MCF 10A (cell line): Measurements from ENCODE around the gene ILRUN. TPM values are rescaled to one million over a fixed set of nuclear protein-coding genes. Genes with fewer than 3 reads are reported as not detected.
"Not testable (repeated sequence)": the region's sequence is repeated elsewhere in the genome, so short reads cannot be mapped to it uniquely, and the experiment has no call there.

Source experiments
- BruUV-seq: library from RNA; stranded (reverse); fragments of 400-500 nt; replicated peaks from 2 replicates; lab custom pipeline; 2021; lab: Mats Ljungman, UMichigan
- CTCF ChIA-PET: fragments of 300-600 bp; sonication (Branson Sonifier 250); formaldehyde crosslinking; extraction: SDS; loops from one replicate; lab custom pipeline; 2021; ENCODE audit warnings: antibody characterized with exemption, inconsistent platforms; lab: Yijun Ruan, JAX
- POLR2A ChIA-PET: fragments of 300-600, 350-650 bp; sonication (Branson Sonifier 250); formaldehyde crosslinking; extraction: SDS; loops from one replicate; lab custom pipeline; 2020; ENCODE audit warnings: antibody characterized with exemption, inconsistent platforms; lab: Yijun Ruan, JAX
- DNase-seq: peaks from one replicate; pipeline ENCODE4 v3.0.0-alpha.2; 2018; ENCODE audit not compliant: unreplicated experiment
- H3K27ac Mint-ChIP-seq: one replicate; pipeline ENCODE4 v1.8.0; 2022; ENCODE audit warnings: mild to moderate bottlenecking, low read depth, mixed read lengths; ENCODE audit not compliant: unreplicated experiment
- H3K27me3 Mint-ChIP-seq: one replicate; pipeline ENCODE4 v1.8.0; 2022; ENCODE audit warnings: mixed read lengths; ENCODE audit not compliant: insufficient read depth, unreplicated experiment
- H3K36me3 Mint-ChIP-seq: one replicate; pipeline ENCODE4 v1.8.0; 2022; ENCODE audit warnings: mild to moderate bottlenecking, moderate library complexity, mixed read lengths; ENCODE audit not compliant: insufficient read depth, unreplicated experiment
- H3K4me1 Mint-ChIP-seq: one replicate; pipeline ENCODE4 v1.8.0; 2022; ENCODE audit warnings: mixed read lengths; ENCODE audit not compliant: insufficient read depth, unreplicated experiment
- H3K4me3 Mint-ChIP-seq: one replicate; pipeline ENCODE4 v1.8.0; 2022; ENCODE audit warnings: mild to moderate bottlenecking, moderate library complexity, mixed read lengths; ENCODE audit not compliant: unreplicated experiment
- H3K9me3 Mint-ChIP-seq: one replicate; pipeline ENCODE4 v1.8.0; 2022; ENCODE audit warnings: mixed read lengths; ENCODE audit not compliant: unreplicated experiment
- CTCF ChIP-seq: fragments of 200-600 bp; IDR thresholded peaks from one replicate; pipeline ENCODE4 v1.8.0; 2022; ENCODE audit warnings: antibody characterized with exemption, mild to moderate bottlenecking; ENCODE audit not compliant: unreplicated experiment
- intact Hi-C: fragments of 100-400 bp; cut with micrococcal nuclease; formaldehyde crosslinking; loops from 2 replicates; pipeline ENCODE4 v1.14.1; 2022
- total RNA-seq: library from RNA; stranded (reverse); gene quantifications from 2 replicates; pipeline ENCODE4 v1.2.3, GENCODE V29; 2022

ILRUN gene
- total RNA-seq, 1 experiment from 2014 or later, result 50.8 TPM

GRCh38 chr6:34718976-34719375, 22.4 kb upstream of the ILRUN start:
- peak overlapping the region; percentile 35 for H3K4me3 Mint-ChIP-seq
- no TSS peak for BruUV-seq
- no peak for DNase-seq
- H3K4me1 Mint-ChIP-seq, result peaks cover 17% of the 10 kb centered on the region
- intact Hi-C loops, result no loop called here
- CTCF ChIA-PET, result no interaction called here
- H3K27me3 Mint-ChIP-seq, result no peaks in the 10 kb centered on the region
- H3K27ac Mint-ChIP-seq, result no peak overlapping the region
- POLR2A ChIA-PET, result interaction anchor here (0.7 to 2.4 kb wide), 3 partner anchors 20 to 34 kb away, joined by 3 to 11 read pairs (median 3); partner anchors contain the start of gene ILRUN
- H3K36me3 Mint-ChIP-seq, result no peaks in the 10 kb centered on the region
- no peaks in the 10 kb centered on the region for H3K9me3 Mint-ChIP-seq
- TF ChIP-seq CTCF, result no peak

GRCh38 chr6:34717466-34717865, 20.9 kb upstream of the ILRUN start:
- TF ChIP-seq CTCF, result no peak
- ChIA-PET POLR2A (interaction anchor here (0.6 to 2.4 kb wide), 6 partner anchors 10 to 357 kb away, joined by 3 to 11 read pairs (median 4); partner anchors contain the start of genes ILRUN and SNRPC), CTCF (interaction anchor here (0.5 kb wide), 1 partner anchor 74 kb away, joined by 3 read pairs; no protein-coding TSS in a partner anchor)
- BruUV-seq, result no TSS peak
- H3K36me3 Mint-ChIP-seq, result no peaks in the 10 kb centered on the region
- H3K4me1 Mint-ChIP-seq, result peaks cover 12% of the 10 kb centered on the region
- intact Hi-C loops, result no loop called here
- no peaks in the 10 kb centered on the region for H3K9me3 Mint-ChIP-seq
- peak; percentile 4 for DNase-seq
- H3K27ac Mint-ChIP-seq, result no peak overlapping the region
- no peaks in the 10 kb centered on the region for H3K27me3 Mint-ChIP-seq
- no peak overlapping the region for H3K4me3 Mint-ChIP-seq

- BruUV-seq, result no TSS peak
- H3K9me3 Mint-ChIP-seq, result no peaks in the 10 kb centered on the region
- ChIA-PET CTCF (interaction anchor here (0.6 to 0.9 kb wide), 2 partner anchors 11 to 545 kb away, joined by 4 read pairs; partner anchors contain the start of gene ZNF76), POLR2A (interaction anchor here (0.6 to 1.4 kb wide), 4 partner anchors 14 to 162 kb away, joined by 3 to 5 read pairs (median 3); partner anchors contain the start of gene ILRUN)
- intact Hi-C loops, result no loop called here
- no peaks in the 10 kb centered on the region for H3K36me3 Mint-ChIP-seq
- H3K4me1 Mint-ChIP-seq, result peaks cover 17% of the 10 kb centered on the region
- no peak overlapping the region for H3K4me3 Mint-ChIP-seq
- TF ChIP-seq CTCF, result no peak
- DNase-seq, result no peak
- H3K27ac Mint-ChIP-seq, result no peak overlapping the region
- no peaks in the 10 kb centered on the region for H3K27me3 Mint-ChIP-seq
These were observed 18.1 kb upstream of the ILRUN start for GRCh38 chr6:34714663-34715062.

- POLR2A ChIA-PET, result interaction anchor here (1.3 kb wide), 1 partner anchor 16 kb away, joined by 3 read pairs; the partner anchor contains the start of gene ILRUN
- H3K4me3 Mint-ChIP-seq, BruUV-seq, H3K27me3 Mint-ChIP-seq, H3K36me3 Mint-ChIP-seq, H3K9me3 Mint-ChIP-seq, DNase-seq, H3K27ac Mint-ChIP-seq, CTCF ChIA-PET, intact Hi-C loops: not testable (repeated sequence)
- peaks cover 14% of the 10 kb centered on the region for H3K4me1 Mint-ChIP-seq
These were observed 16.3 kb upstream of the ILRUN start for GRCh38 chr6:34712881-34713280.
